OCI-LY7 (cell line): ENCODE data around the gene LMO3. TPM values are rescaled to one million over a fixed set of nuclear protein-coding genes. Genes with fewer than 3 reads are reported as not detected.

ENCODE experiments used
- BruUV-seq: library from RNA; stranded (reverse); fragments of 400-500 nt; replicated peaks from 2 replicates; lab custom pipeline; 2021; lab: Mats Ljungman, UMichigan
- CTCF ChIA-PET: fragments of 300-600 bp; sonication (Branson Sonifier 250); formaldehyde crosslinking; loops from one replicate; lab custom pipeline; 2022; ENCODE audit warnings: antibody characterized with exemption; ENCODE audit not compliant: unreplicated experiment; lab: Charles Lee
- POLR2A ChIA-PET: fragments of 300-600 bp; sonication (Branson Sonifier 250); formaldehyde crosslinking; loops from one replicate; lab custom pipeline; 2022; ENCODE audit warnings: antibody characterized with exemption; lab: Charles Lee
- DNase-seq: peaks from one replicate; pipeline ENCODE4 v3.0.0-alpha.2; 2015; ENCODE audit warnings: low spot score
- H2AFZ ChIP-seq: fragments of 200-600 bp; sonication (generic), shearing (Covaris generic); 2 replicates; pipeline ENCODE4 v1.6.1; 2014; ENCODE audit warnings: mild to moderate bottlenecking, antibody characterized with exemption, low read length, moderate library complexity
- H3K27ac ChIP-seq: fragments of 200-600 bp; sonication (generic); 2 replicates; pipeline ENCODE4 v1.5.1; 2014; ENCODE audit warnings: mixed run types, low read depth, mild to moderate bottlenecking, moderate library complexity, low read length, inconsistent platforms; ENCODE audit not compliant: poor library complexity, severe bottlenecking
- H3K36me3 ChIP-seq: fragments of 200-600 bp; sonication (generic); 2 replicates; pipeline ENCODE4 v1.6.1; 2014; ENCODE audit warnings: mild to moderate bottlenecking, antibody characterized with exemption, low read length, moderate library complexity, mixed read lengths; ENCODE audit not compliant: insufficient read depth
- H3K4me1 ChIP-seq: fragments of 200-600 bp; sonication (generic); 2 replicates; pipeline ENCODE4 v1.5.1; 2014; ENCODE audit warnings: mild to moderate bottlenecking, low read length; ENCODE audit not compliant: insufficient read depth, poor library complexity, severe bottlenecking
- H3K4me2 ChIP-seq: fragments of 200-600 bp; sonication (generic); 2 replicates; pipeline ENCODE4 v1.6.1; 2014; ENCODE audit warnings: mild to moderate bottlenecking, low read length
- H3K4me3 ChIP-seq: fragments of 200-600 bp; sonication (generic); 2 replicates; pipeline ENCODE4 v1.5.1; 2014; ENCODE audit warnings: mild to moderate bottlenecking, low read depth, low read length; ENCODE audit not compliant: poor library complexity, severe bottlenecking
- H3K79me2 ChIP-seq: fragments of 200-600 bp; sonication (generic); 2 replicates; pipeline ENCODE4 v1.6.1; 2016; ENCODE audit warnings: low read depth, mild to moderate bottlenecking, low read length, moderate library complexity, mixed read lengths; ENCODE audit not compliant: insufficient read depth
- H3K9me2 ChIP-seq: fragments of 200-600 bp; sonication (generic); 2 replicates; pipeline ENCODE4 v1.6.1; 2016; ENCODE audit warnings: mild to moderate bottlenecking, low read length, mixed read lengths; ENCODE audit not compliant: insufficient read depth
- H3K9me3 ChIP-seq: fragments of 200-600 bp; sonication (generic); 2 replicates; pipeline ENCODE4 v1.6.1; 2014; ENCODE audit warnings: mild to moderate bottlenecking, mixed run types, low read length, mixed read lengths
- H4K20me1 ChIP-seq: fragments of 200-600 bp; sonication (generic); 2 replicates; pipeline ENCODE4 v1.6.1; 2014; ENCODE audit warnings: mild to moderate bottlenecking, antibody characterized with exemption, low read length, moderate library complexity, mixed read lengths; ENCODE audit not compliant: insufficient read depth
- CTCF ChIP-seq: fragments of 200-600 bp; sonication (generic); conservative IDR thresholded peaks from 2 replicates; pipeline ENCODE4 v1.5.1; 2014; ENCODE audit warnings: mild to moderate bottlenecking, antibody characterized with exemption, low read length, moderate library complexity, mixed read lengths
- EZH2phosphoT487 ChIP-seq: fragments of 200-600 bp; sonication (generic); IDR thresholded peaks from 2 replicates; pipeline ENCODE4 v1.6.1; 2018; ENCODE audit warnings: low read depth, borderline replicate concordance, mild to moderate bottlenecking, mixed run types, antibody characterized with exemption, low read length, moderate library complexity, mixed read lengths
- intact Hi-C: fragments of 100-400 bp; cut with micrococcal nuclease; formaldehyde crosslinking; loops from one replicate; pipeline ENCODE4 v1.10.0; 2022; ENCODE audit not compliant: unreplicated experiment
- total RNA-seq, 2 experiments: library from RNA; depleted of rRNA in 1 of 2; stranded (reverse); fragments of >200 nt in 1 of 2; shearing (Covaris generic) in 1 of 2; gene quantifications; 2 replicates each; pipeline ENCODE4 v1.2.3, GENCODE V29; 2014 to 2022

The LMO3 gene
- total RNA-seq, 2 experiments from 2014 or later: 10.6 to 13.1 TPM

GRCh38 chr12:16587110-16587453 lies 18.9 kb downstream of the LMO3 start:
- CTCF ChIA-PET: no interaction called here
- no peak overlapping the region for H2AFZ ChIP-seq
- H3K27ac ChIP-seq: no peak overlapping the region
- intact Hi-C loops: no loop called here
- H3K9me2 ChIP-seq: no peaks in the 10 kb centered on the region; the same call in 1 of the 2 replicates
- no peaks in the 10 kb centered on the region for H3K4me1 ChIP-seq
- H3K36me3 ChIP-seq: no peaks in the 10 kb centered on the region
- no TSS peak for BruUV-seq
- no peaks in the 10 kb centered on the region for H4K20me1 ChIP-seq
- H3K4me3 ChIP-seq: no peak overlapping the region
- DNase-seq: no peak
- POLR2A ChIA-PET: interaction anchor here (0.7 to 1.3 kb wide), 2 partner anchors 15 to 16 kb away, joined by 3 to 5 read pairs; no protein-coding TSS in a partner anchor
- no peak overlapping the region for H3K4me2 ChIP-seq
- H3K9me3 ChIP-seq: no peaks in the 10 kb centered on the region
- H3K79me2 ChIP-seq: no peaks in the 10 kb centered on the region
- TF ChIP-seq CTCF (no peak), EZH2phosphoT487 (no peak)

GRCh38 chr12:16586350-16587109 lies 19.4 kb downstream of the LMO3 start:
- no peaks in the 10 kb centered on the region; the same call in 1 of the 2 replicates for H3K9me2 ChIP-seq
- CTCF ChIA-PET: no interaction called here
- no TSS peak for BruUV-seq
- POLR2A ChIA-PET: interaction anchor here (0.7 to 1.3 kb wide), 2 partner anchors 14 to 16 kb away, joined by 3 to 5 read pairs; no protein-coding TSS in a partner anchor
- no peaks in the 10 kb centered on the region for H3K9me3 ChIP-seq
- intact Hi-C loops: no loop called here
- no peak for DNase-seq
- no peak overlapping the region for H3K27ac ChIP-seq
- H3K4me3 ChIP-seq: no peak overlapping the region
- TF ChIP-seq CTCF (no peak), EZH2phosphoT487 (no peak)
- H3K4me1 ChIP-seq: no peaks in the 10 kb centered on the region
- no peak overlapping the region for H3K4me2 ChIP-seq
- no peaks in the 10 kb centered on the region for H3K79me2 ChIP-seq
- no peaks in the 10 kb centered on the region for H3K36me3 ChIP-seq
- no peak overlapping the region for H2AFZ ChIP-seq
- no peaks in the 10 kb centered on the region for H4K20me1 ChIP-seq

GRCh38 chr12:16585781-16586180 lies 20.2 kb downstream of the LMO3 start:
- no peaks in the 10 kb centered on the region for H3K9me3 ChIP-seq

More at GRCh38 chr12:16585781-16586180, 20.2 kb downstream of the LMO3 start:
- Histone ChIP-seq H3K4me2 (no peak overlapping the region), H2AFZ (no peak overlapping the region), H3K27ac (no peak overlapping the region), H4K20me1 (no peaks in the 10 kb centered on the region), H3K36me3 (no peaks in the 10 kb centered on the region), H3K79me2 (no peaks in the 10 kb centered on the region), H3K9me2 (no peaks in the 10 kb centered on the region; the same call in 1 of the 2 replicates), H3K4me1 (no peaks in the 10 kb centered on the region), H3K4me3 (no peak overlapping the region)
- CTCF ChIA-PET: no interaction called here
- TF ChIP-seq CTCF (no peak), EZH2phosphoT487 (no peak)
- DNase-seq: no peak
- POLR2A ChIA-PET: no interaction called here
- no TSS peak for BruUV-seq
- intact Hi-C loops: no loop called here
